Measurements from ENCODE around the gene SRGAP1.

Gene SRGAP1

GRCh38 chr12:63944034-63944579, 99.6 kb downstream of the SRGAP1 start:
- DNase-seq (ENCODE audit: insufficient read length) (no peak), FAIRE-seq (no peak)
- TF ChIP-seq POLR2A (IDR thresholded peaks at IDR 0.05; ENCODE audit: low read depth, low read length), result no peak
- no peak for TF ChIP-seq TAF1 (IDR thresholded peaks at IDR 0.05; ENCODE audit: borderline replicate concordance, low read depth, low read length)
- TF ChIP-seq POLR2AphosphoS5 (IDR thresholded peaks at IDR 0.05; ENCODE audit: low read depth, low read length), result no peak

- FAIRE-seq (no peak), DNase-seq (ENCODE audit: insufficient read length) (no peak)
- no peak for TF ChIP-seq TAF1 (IDR thresholded peaks at IDR 0.05; ENCODE audit: borderline replicate concordance, low read depth, low read length)
- no peak for TF ChIP-seq POLR2A (IDR thresholded peaks at IDR 0.05; ENCODE audit: low read depth, low read length)
These were observed 100.2 kb downstream of the SRGAP1 start for GRCh38 chr12:63944586-63945228.

- DNase-seq (ENCODE audit: insufficient read length) (no peak), FAIRE-seq (no peak)
- TF ChIP-seq POLR2AphosphoS5 (IDR thresholded peaks at IDR 0.05; ENCODE audit: low read depth, low read length) (no peak), TAF1 (IDR thresholded peaks at IDR 0.05; ENCODE audit: borderline replicate concordance, low read depth, low read length) (no peak), POLR2A (IDR thresholded peaks at IDR 0.05; ENCODE audit: low read depth, low read length) (no peak)
These were observed 101.3 kb downstream of the SRGAP1 start for GRCh38 chr12:63945777-63946176.

- FAIRE-seq, result no peak
- no peak for TF ChIP-seq POLR2A (IDR thresholded peaks at IDR 0.05; ENCODE audit: low read depth, low read length)
- TF ChIP-seq TAF1 (IDR thresholded peaks at IDR 0.05; ENCODE audit: borderline replicate concordance, low read depth, low read length), result no peak
- no peak for TF ChIP-seq POLR2AphosphoS5 (IDR thresholded peaks at IDR 0.05; ENCODE audit: low read depth, low read length)
- no peak for DNase-seq (ENCODE audit: insufficient read length)
These were observed 103.7 kb downstream of the SRGAP1 start for GRCh38 chr12:63948211-63948610.

- TF ChIP-seq POLR2AphosphoS5 (IDR thresholded peaks at IDR 0.05; ENCODE audit: low read depth, low read length) (no peak), POLR2A (IDR thresholded peaks at IDR 0.05; ENCODE audit: low read depth, low read length) (no peak), TAF1 (IDR thresholded peaks at IDR 0.05; ENCODE audit: borderline replicate concordance, low read depth, low read length) (no peak)
These were observed 105.4 kb downstream of the SRGAP1 start for GRCh38 chr12:63949902-63950301.

GRCh38 chr12:63952995-63953394, 108.5 kb downstream of the SRGAP1 start:
- no peak for FAIRE-seq
- DNase-seq (ENCODE audit: insufficient read length), result no peak
- TF ChIP-seq POLR2AphosphoS5 (IDR thresholded peaks at IDR 0.05; ENCODE audit: low read depth, low read length) (no peak), POLR2A (IDR thresholded peaks at IDR 0.05; ENCODE audit: low read depth, low read length) (no peak), TAF1 (IDR thresholded peaks at IDR 0.05; ENCODE audit: borderline replicate concordance, low read depth, low read length) (no peak)

More at GRCh38 chr12:63949902-63950301, 105.4 kb downstream of the SRGAP1 start:
- DNase-seq (ENCODE audit: insufficient read length) (no peak), FAIRE-seq (no peak)

- TF ChIP-seq TAF1 (IDR thresholded peaks at IDR 0.05; ENCODE audit: borderline replicate concordance, low read depth, low read length) (no peak), POLR2A (IDR thresholded peaks at IDR 0.05; ENCODE audit: low read depth, low read length) (no peak), POLR2AphosphoS5 (IDR thresholded peaks at IDR 0.05; ENCODE audit: low read depth, low read length) (no peak)
- FAIRE-seq, result no peak
These were observed 111.5 kb downstream of the SRGAP1 start for GRCh38 chr12:63955831-63956666.

GRCh38 chr12:63957496-63957895, 113.0 kb downstream of the SRGAP1 start:
- FAIRE-seq, result no peak
- no peak for DNase-seq (ENCODE audit: insufficient read length)
- TF ChIP-seq POLR2AphosphoS5 (IDR thresholded peaks at IDR 0.05; ENCODE audit: low read depth, low read length), result no peak
- TF ChIP-seq POLR2A (IDR thresholded peaks at IDR 0.05; ENCODE audit: low read depth, low read length), result no peak

More at GRCh38 chr12:63955831-63956666, 111.5 kb downstream of the SRGAP1 start:
- no peak for DNase-seq (ENCODE audit: insufficient read length)

- FAIRE-seq, result no peak
- TF ChIP-seq POLR2A (IDR thresholded peaks at IDR 0.05; ENCODE audit: low read depth, low read length) (no peak), TAF1 (IDR thresholded peaks at IDR 0.05; ENCODE audit: borderline replicate concordance, low read depth, low read length) (no peak), POLR2AphosphoS5 (IDR thresholded peaks at IDR 0.05; ENCODE audit: low read depth, low read length) (no peak)
- no peak for DNase-seq (ENCODE audit: insufficient read length)
These were observed 114.5 kb downstream of the SRGAP1 start for GRCh38 chr12:63958876-63959580.

- FAIRE-seq (no peak), DNase-seq (ENCODE audit: insufficient read length) (no peak)
- TF ChIP-seq POLR2AphosphoS5 (IDR thresholded peaks at IDR 0.05; ENCODE audit: low read depth, low read length), result no peak
These were observed 116.5 kb downstream of the SRGAP1 start for GRCh38 chr12:63961048-63961447.

GRCh38 chr12:63961543-63961942, 117.0 kb downstream of the SRGAP1 start:
- TF ChIP-seq POLR2A (IDR thresholded peaks at IDR 0.05; ENCODE audit: low read depth, low read length), result no peak
- no peak for DNase-seq (ENCODE audit: insufficient read length)
- FAIRE-seq, result no peak
